ENCODE results near the gene ZFYVE9. TPM values are rescaled to one million over a fixed set of nuclear protein-coding genes. Genes with fewer than 3 reads are reported as not detected.
A peak's percentile ranks its signal among the peaks of the same experiment; 100 is the strongest.

Gene ZFYVE9
- total RNA-seq, 1 experiment from 2014 or later = 19.6 TPM

GRCh38 chr1:52142220-52143183 lies 613 bp downstream of the ZFYVE9 start (continued):
- no peak for TF ChIP-seq ZNF532 (CRISPR knock-in tag; IDR thresholded peaks at IDR 0.05; ENCODE audit: borderline replicate concordance)
- no peak for TF ChIP-seq TCF7 (CRISPR knock-in tag; IDR thresholded peaks at IDR 0.05; ENCODE audit: low read depth)
- no peak for TF ChIP-seq NR2C2 (CRISPR knock-in tag; IDR thresholded peaks at IDR 0.05)
- 0 out of 2 replicates have a peak, but pooled peaks have one; percentile 47 for TF ChIP-seq ZBTB43 (CRISPR knock-in tag; IDR thresholded peaks at IDR 0.05)
- TF ChIP-seq PRDM15 (CRISPR knock-in tag; IDR thresholded peaks at IDR 0.05) = no peak
- TF ChIP-seq USF1 (CRISPR knock-in tag; IDR thresholded peaks at IDR 0.05) = no peak
- peak; percentile 47; the same call in 1 of the 2 replicates for TF ChIP-seq ARID4B (CRISPR knock-in tag; IDR thresholded peaks at IDR 0.05; ENCODE audit: borderline replicate concordance)
- TF ChIP-seq SMAD4 (CRISPR knock-in tag; IDR thresholded peaks at IDR 0.05) = no peak
- peak; percentile 94; the same call in 1 of the 2 replicates for TF ChIP-seq KAT7 (CRISPR knock-in tag; IDR thresholded peaks at IDR 0.05; ENCODE audit: borderline replicate concordance)
- no peak for TF ChIP-seq ZNF138 (CRISPR knock-in tag; conservative IDR thresholded peaks at IDR 0.05)
- 0 out of 2 replicates have a peak, but pooled peaks have one; percentile 14 for TF ChIP-seq ELF4 (CRISPR knock-in tag; IDR thresholded peaks at IDR 0.05; ENCODE audit: low read depth)

All from WTC11 (cell line).